ENCODE measurements around the gene CDC42BPA. TPM values are rescaled to one million over a fixed set of nuclear protein-coding genes. Genes with fewer than 3 reads are reported as not detected.

The CDC42BPA gene
- total RNA-seq, 1 experiment from 2014 or later: 30.1 TPM

GRCh38 chr1:226958300-226958699 lies 360.0 kb downstream of the CDC42BPA start:
- no peak for DNase-seq
- H3K4ac ChIP-seq (ENCODE audit: low read depth, low read length): no peak overlapping the region
- H2BK20ac ChIP-seq (ENCODE audit: low read depth, low read length, poor library complexity, severe bottlenecking): no peak overlapping the region
- H2BK15ac ChIP-seq (ENCODE audit: low read depth, low read length): no peak overlapping the region
- H3K79me1 ChIP-seq (ENCODE audit: insufficient read depth, low read depth, low read length, poor library complexity, severe bottlenecking): no peaks in the 10 kb centered on the region
- no peak overlapping the region for H3K27ac ChIP-seq (ENCODE audit: insufficient read length, low read depth, low read length)
- Mint-ChIP-seq H3K9me3 (peaks cover 22 to 33% of the 10 kb centered on the region in 2 experiments), H3K36me3 (ENCODE audit: insufficient read depth in 1 of 3, low read depth in 3 of 3) (peaks cover 13 to 40% (median 16%) of the 10 kb centered on the region in 3 experiments), H3K27me3 (ENCODE audit: low read depth) (peaks cover 2% of the 10 kb centered on the region; the same call in 1 of the 2 replicates), H3K4me1 (peaks cover 4% of the 10 kb centered on the region in 2 experiments), H3K27ac (0 out of 7 replicates have a peak overlapping the region, but pooled peaks of 1 of the 3 experiments have one; percentile 85), H3K4me3 (no peak overlapping the region)
- H3K4me1 ChIP-seq (ENCODE audit: insufficient read depth, low read length): no peaks in the 10 kb centered on the region; the same call in 1 of the 2 replicates
- TF ChIP-seq, protein P1, sequence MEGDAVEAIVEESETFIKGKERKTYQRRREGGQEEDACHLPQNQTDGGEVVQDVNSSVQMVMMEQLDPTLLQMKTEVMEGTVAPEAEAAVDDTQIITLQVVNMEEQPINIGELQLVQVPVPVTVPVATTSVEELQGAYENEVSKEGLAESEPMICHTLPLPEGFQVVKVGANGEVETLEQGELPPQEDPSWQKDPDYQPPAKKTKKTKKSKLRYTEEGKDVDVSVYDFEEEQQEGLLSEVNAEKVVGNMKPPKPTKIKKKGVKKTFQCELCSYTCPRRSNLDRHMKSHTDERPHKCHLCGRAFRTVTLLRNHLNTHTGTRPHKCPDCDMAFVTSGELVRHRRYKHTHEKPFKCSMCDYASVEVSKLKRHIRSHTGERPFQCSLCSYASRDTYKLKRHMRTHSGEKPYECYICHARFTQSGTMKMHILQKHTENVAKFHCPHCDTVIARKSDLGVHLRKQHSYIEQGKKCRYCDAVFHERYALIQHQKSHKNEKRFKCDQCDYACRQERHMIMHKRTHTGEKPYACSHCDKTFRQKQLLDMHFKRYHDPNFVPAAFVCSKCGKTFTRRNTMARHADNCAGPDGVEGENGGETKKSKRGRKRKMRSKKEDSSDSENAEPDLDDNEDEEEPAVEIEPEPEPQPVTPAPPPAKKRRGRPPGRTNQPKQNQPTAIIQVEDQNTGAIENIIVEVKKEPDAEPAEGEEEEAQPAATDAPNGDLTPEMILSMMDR (conservative IDR thresholded peaks at IDR 0.05): no peak
- H3K9me3 ChIP-seq (ENCODE audit: control insufficient read depth, low read depth, low read length): no peaks in the 10 kb centered on the region
- H3K9ac ChIP-seq (ENCODE audit: extremely low read depth, insufficient read length, low read length): no peak overlapping the region
- H2AFZ ChIP-seq (ENCODE audit: low read length): no peak overlapping the region
- no peak overlapping the region for H4K5ac ChIP-seq (ENCODE audit: insufficient read length, low read depth, low read length)
- no peak overlapping the region for H3K23ac ChIP-seq (ENCODE audit: insufficient read length, low read depth, low read length)
- H3K56ac ChIP-seq (ENCODE audit: insufficient read length, low read depth, low read length): no peak overlapping the region
- no peak overlapping the region for H2BK5ac ChIP-seq (ENCODE audit: insufficient read length, low read length)
- H3K79me2 ChIP-seq (ENCODE audit: insufficient read depth, low read length): no peaks in the 10 kb centered on the region; the same call in 1 of the 2 replicates
- H2AK5ac ChIP-seq (ENCODE audit: insufficient read length, low read length): no peak overlapping the region
- H3K27me3 ChIP-seq (ENCODE audit: insufficient read depth, low read length): no peaks in the 10 kb centered on the region
- H3T11ph ChIP-seq (ENCODE audit: low read length): no peak overlapping the region
- H3K4me2 ChIP-seq (ENCODE audit: insufficient read depth, insufficient read length, low read length): no peak overlapping the region
- no CpG with 5 or more reads among the region's 13 CpGs for WGBS (ENCODE audit: extremely low coverage, insufficient read length, low lambda C conversion rate)
- no peak overlapping the region for H2BK12ac ChIP-seq (ENCODE audit: insufficient read length, low read depth, low read length)
- no peaks in the 10 kb centered on the region for H3K23me2 ChIP-seq (ENCODE audit: insufficient read length, low read depth, low read length, poor library complexity, severe bottlenecking)
- H4K91ac ChIP-seq (ENCODE audit: insufficient read length, low read depth, low read length): no peak overlapping the region
- no peaks in the 10 kb centered on the region for H4K20me1 ChIP-seq (ENCODE audit: control insufficient read depth, insufficient read depth, insufficient read length)
- H4K8ac ChIP-seq (replicated peaks; ENCODE audit: insufficient read length, low read depth, low read length): no peak overlapping the region
- no peak overlapping the region for H2BK120ac ChIP-seq (ENCODE audit: low read depth, low read length, poor library complexity, severe bottlenecking)
- no peak overlapping the region for H3K18ac ChIP-seq (ENCODE audit: insufficient read length, low read depth, low read length)
- no peak overlapping the region for H3K14ac ChIP-seq (ENCODE audit: insufficient read depth, low read length)

Data from H9 (cell line).